HepG2 (cell line): Measurements from ENCODE around the gene BEST2. TPM values are rescaled to one million over a fixed set of nuclear protein-coding genes. Genes with fewer than 3 reads are reported as not detected.

Experiments used
- CERS6 ChIP-seq: sonication (generic); formaldehyde crosslinking; IDR thresholded peaks from 2 replicates; pipeline ENCODE4 v1.5.0; 2020; ENCODE audit warnings: missing genetic modification reagents
- ELF3 ChIP-seq: IDR thresholded peaks from 2 replicates; pipeline ENCODE4 v1.6.1; 2016; ENCODE audit warnings: missing genetic modification reagents, missing compliant biosample characterization
- ETV6 ChIP-seq: sonication (generic); formaldehyde crosslinking; conservative IDR thresholded peaks from 2 replicates; pipeline ENCODE4 v1.4.0; 2020; ENCODE audit warnings: missing genetic modification reagents
- FOSL1 ChIP-seq: sonication (generic); formaldehyde crosslinking; IDR thresholded peaks from 2 replicates; pipeline ENCODE4 v1.9.0; 2021; ENCODE audit warnings: missing genetic modification reagents, borderline replicate concordance
- FOXA3 ChIP-seq: IDR thresholded peaks from 2 replicates; pipeline ENCODE4 v1.6.1; 2016; ENCODE audit warnings: missing genetic modification reagents, missing compliant biosample characterization
- GATAD2A ChIP-seq: IDR thresholded peaks from 2 replicates; pipeline ENCODE4 v1.6.1; 2016
- GTF2F1 ChIP-seq: fragments of 150-350 bp; IDR thresholded peaks from 2 replicates; pipeline ENCODE4 v1.6.1; 2014; ENCODE audit warnings: low read length
- KDM2A ChIP-seq: sonication (generic); formaldehyde crosslinking; IDR thresholded peaks from 2 replicates; pipeline ENCODE4 v1.4.0; 2020; ENCODE audit warnings: low read depth, missing genetic modification reagents, borderline replicate concordance
- MEIS2 ChIP-seq: sonication (generic); formaldehyde crosslinking; IDR thresholded peaks from 2 replicates; pipeline ENCODE4 v1.9.0; 2021; ENCODE audit warnings: mild to moderate bottlenecking, missing genetic modification reagents
- NCOA5 ChIP-seq: sonication (generic); formaldehyde crosslinking; IDR thresholded peaks from 2 replicates; pipeline ENCODE4 v1.4.0; 2020; ENCODE audit warnings: missing genetic modification reagents
- NONO ChIP-seq, 2 experiments: fragments of 450-650 bp in 1 of 2; sonication (generic) in 1 of 2; formaldehyde crosslinking in 1 of 2; IDR thresholded peaks in 1 of 2; conservative IDR thresholded peaks in 1 of 2; 2 replicates each; pipeline versions ENCODE4 v1.6.1 to v1.8.0; 2017 to 2022; ENCODE audit warnings: mild to moderate bottlenecking in 1 of 2, missing genetic modification reagents in 1 of 2, moderate library complexity in 1 of 2
- NPAS2 ChIP-seq: sonication (generic); formaldehyde crosslinking; IDR thresholded peaks from 2 replicates; pipeline ENCODE4 v1.8.0; 2022; ENCODE audit warnings: mild to moderate bottlenecking, missing genetic modification reagents, borderline replicate concordance
- RBAK ChIP-seq: sonication (generic); formaldehyde crosslinking; IDR thresholded peaks from 2 replicates; pipeline ENCODE4 v1.5.1; 2020; ENCODE audit warnings: mild to moderate bottlenecking, missing genetic modification reagents
- SALL1 ChIP-seq: sonication (generic); formaldehyde crosslinking; IDR thresholded peaks from 2 replicates; pipeline ENCODE4 v1.8.0; 2022; ENCODE audit warnings: mild to moderate bottlenecking, missing genetic modification reagents
- SNAPC2 ChIP-seq: sonication (generic); formaldehyde crosslinking; IDR thresholded peaks from 2 replicates; pipeline ENCODE4 v1.8.1; 2022; ENCODE audit warnings: mild to moderate bottlenecking, missing genetic modification reagents
- SNRNP70 ChIP-seq: fragments of 200-400 bp; formaldehyde crosslinking; IDR thresholded peaks from 2 replicates; pipeline ENCODE4 v1.6.1; 2017; ENCODE audit warnings: mild to moderate bottlenecking, low read depth, low read length, moderate library complexity
- SP5 ChIP-seq: IDR thresholded peaks from 2 replicates; pipeline ENCODE4 v1.6.1; 2016; ENCODE audit warnings: low read depth, borderline replicate concordance
- SYNCRIP ChIP-seq: fragments of 200-400 bp; formaldehyde crosslinking; IDR thresholded peaks from 2 replicates; pipeline ENCODE4 v1.6.1; 2018; ENCODE audit warnings: mild to moderate bottlenecking, low read depth, low read length; ENCODE audit not compliant: insufficient read depth
- TFAP4 ChIP-seq: sonication (generic); IDR thresholded peaks from 2 replicates; pipeline ENCODE4 v1.6.1; 2016; ENCODE audit warnings: low read depth, borderline replicate concordance
- ZBTB25 ChIP-seq: IDR thresholded peaks from 2 replicates; pipeline ENCODE4 v1.6.1; 2018; ENCODE audit warnings: missing genetic modification reagents
- ZNF3 ChIP-seq: IDR thresholded peaks from 2 replicates; pipeline ENCODE4 v1.7.0; 2017; ENCODE audit warnings: inconsistent platforms
- ZNF343 ChIP-seq: sonication (generic); formaldehyde crosslinking; IDR thresholded peaks from 2 replicates; pipeline ENCODE4 v1.4.0; 2020; ENCODE audit warnings: mild to moderate bottlenecking, missing genetic modification reagents
- ZNF382 ChIP-seq: sonication (generic); formaldehyde crosslinking; IDR thresholded peaks from 2 replicates; pipeline ENCODE4 v1.5.0; 2020; ENCODE audit warnings: missing genetic modification reagents, mild to moderate bottlenecking, borderline replicate concordance
- ZNF710 ChIP-seq: sonication (generic); formaldehyde crosslinking; IDR thresholded peaks from 2 replicates; pipeline ENCODE4 v1.5.0; 2020; ENCODE audit warnings: mild to moderate bottlenecking, missing genetic modification reagents, borderline replicate concordance
- ZSCAN29 ChIP-seq: sonication (generic); formaldehyde crosslinking; conservative IDR thresholded peaks from 2 replicates; pipeline ENCODE4 v1.4.0; 2020; ENCODE audit warnings: mild to moderate bottlenecking, missing genetic modification reagents
- polyA plus RNA-seq, 8 experiments: library from polyadenylated mRNA; depleted of rRNA in 3 of 8; stranded (reverse) in 7 of 8; unstranded in 1 of 8; fragments of >200 nt; fragmentation: Illumina TruSeq in 4 of 8; extraction: Trizol in 4 of 8; gene quantifications; 2 replicates each; pipeline versions ENCODE4 v1.2.1 to v1.2.3, GENCODE V29; 2011 to 2016; ENCODE audit warnings: low read depth in 4 of 8, missing spikeins in 1 of 8, mixed read lengths in 1 of 8; ENCODE audit not compliant: insufficient read depth in 1 of 8
- total RNA-seq, 5 experiments: library from RNA; depleted of rRNA; stranded (reverse); fragments of >200 nt; fragmentation: Illumina TruSeq; extraction: Trizol; gene quantifications; 2 replicates each; pipeline ENCODE4 v1.2.3, GENCODE V29; 2016; ENCODE audit warnings: low read depth in 1 of 5
- TF ChIP-seq, protein P1 (sequence below): sonication (generic); formaldehyde crosslinking; IDR thresholded peaks from 2 replicates; pipeline ENCODE4 v1.4.0; 2020; ENCODE audit warnings: missing genetic modification reagents, borderline replicate concordance

The BEST2 gene
- total and polyA plus RNA-seq, 2 of the 13 experiments (the other 11 are each of a cell fraction or from before 2014, with no cell fraction given) = not detected

- no peak for TF ChIP-seq NCOA5 (CRISPR knock-in tag)
- no peak for TF ChIP-seq ZNF382 (CRISPR knock-in tag)
- TF ChIP-seq ETV6 (CRISPR knock-in tag) = peak; percentile 68; the same call in 1 of the 2 replicates
- TF ChIP-seq FOSL1 (CRISPR knock-in tag) = no peak
- TF ChIP-seq KDM2A (CRISPR knock-in tag) = peak; percentile 96
- TF ChIP-seq ELF3 (CRISPR knock-in tag) = peak; percentile 47; the same call in 1 of the 2 replicates
- peak; percentile 65 for TF ChIP-seq GATAD2A (CRISPR knock-in tag)
- no peak for TF ChIP-seq NPAS2
- TF ChIP-seq SNRNP70 = no peak
- no peak for TF ChIP-seq ZNF3 (CRISPR knock-in tag)
- TF ChIP-seq ZSCAN29 (CRISPR knock-in tag) = peak; percentile 25; the same call in 1 of the 2 replicates
- TF ChIP-seq RBAK (CRISPR knock-in tag) = no peak
- TF ChIP-seq SNAPC2 = no peak
- TF ChIP-seq ZNF343 (CRISPR knock-in tag) = no peak
- no peak for TF ChIP-seq SP5 (CRISPR knock-in tag)
- TF ChIP-seq GTF2F1 = no peak
- TF ChIP-seq MEIS2 = no peak; the same call in 1 of the 2 replicates
- TF ChIP-seq ZBTB25 (CRISPR knock-in tag) = peak; percentile 48; the same call in 1 of the 2 replicates
- TF ChIP-seq FOXA3 (CRISPR knock-in tag) = 0 out of 2 replicates have a peak, but pooled peaks have one; percentile 7
- peak; percentile 57; the same call in 1 of the 2 replicates for TF ChIP-seq ZNF710
- no peak for TF ChIP-seq SYNCRIP
- TF ChIP-seq, protein P1, sequence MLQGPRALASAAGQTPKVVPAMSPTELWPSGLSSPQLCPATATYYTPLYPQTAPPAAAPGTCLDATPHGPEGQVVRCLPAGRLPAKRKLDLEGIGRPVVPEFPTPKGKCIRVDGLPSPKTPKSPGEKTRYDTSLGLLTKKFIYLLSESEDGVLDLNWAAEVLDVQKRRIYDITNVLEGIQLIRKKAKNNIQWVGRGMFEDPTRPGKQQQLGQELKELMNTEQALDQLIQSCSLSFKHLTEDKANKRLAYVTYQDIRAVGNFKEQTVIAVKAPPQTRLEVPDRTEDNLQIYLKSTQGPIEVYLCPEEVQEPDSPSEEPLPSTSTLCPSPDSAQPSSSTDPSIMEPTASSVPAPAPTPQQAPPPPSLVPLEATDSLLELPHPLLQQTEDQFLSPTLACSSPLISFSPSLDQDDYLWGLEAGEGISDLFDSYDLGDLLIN (CRISPR knock-in tag) = no peak
- no peak for TF ChIP-seq CERS6 (CRISPR knock-in tag)
- TF ChIP-seq TFAP4 = no peak; the same call in 1 of the 2 replicates
- peak; percentile 71 for TF ChIP-seq SALL1 (CRISPR knock-in tag)
- TF ChIP-seq NONO (IDR thresholded peaks at IDR 0.05) = no peak
- peak; percentile 92 for TF ChIP-seq NONO (CRISPR knock-in tag; conservative IDR thresholded peaks at IDR 0.05)
Observed at GRCh38 chr19:12766051-12766521, 14.5 kb downstream of the BEST2 start (continued).
